Memory B cell (primary cell): ENCODE data around the gene PRPF6.

ENCODE experiments used
- ATAC-seq: fragments of 150-1000 bp; cut with Tn5 transposase; 2 replicates; pipeline ENCODE4 v1.10.0; 2021; ENCODE audit warnings: low read depth, mild to moderate bottlenecking, moderate library complexity
- DNase-seq, 2 donors: peaks; one replicate each; pipeline ENCODE4 v3.0.0; 2022; ENCODE audit warnings: low spot score in 2 of 2
- H3K27ac Mint-ChIP-seq: one replicate; pipeline ENCODE4 v1.8.0; 2022; ENCODE audit warnings: mild to moderate bottlenecking, moderate library complexity, mixed read lengths
- H3K27me3 Mint-ChIP-seq: one replicate; pipeline ENCODE4 v1.8.0; 2022; ENCODE audit warnings: mixed read lengths
- H3K36me3 Mint-ChIP-seq: one replicate; pipeline ENCODE4 v1.8.0; 2022; ENCODE audit warnings: mild to moderate bottlenecking, mixed read lengths
- H3K4me1 Mint-ChIP-seq: one replicate; pipeline ENCODE4 v1.8.0; 2022; ENCODE audit warnings: mixed read lengths
- H3K4me3 Mint-ChIP-seq: one replicate; pipeline ENCODE4 v1.8.0; 2022; ENCODE audit warnings: mild to moderate bottlenecking, moderate library complexity, mixed read lengths
- H3K9me3 Mint-ChIP-seq: one replicate; pipeline ENCODE4 v1.8.0; 2022; ENCODE audit warnings: mixed read lengths

The PRPF6 gene

DNA sequence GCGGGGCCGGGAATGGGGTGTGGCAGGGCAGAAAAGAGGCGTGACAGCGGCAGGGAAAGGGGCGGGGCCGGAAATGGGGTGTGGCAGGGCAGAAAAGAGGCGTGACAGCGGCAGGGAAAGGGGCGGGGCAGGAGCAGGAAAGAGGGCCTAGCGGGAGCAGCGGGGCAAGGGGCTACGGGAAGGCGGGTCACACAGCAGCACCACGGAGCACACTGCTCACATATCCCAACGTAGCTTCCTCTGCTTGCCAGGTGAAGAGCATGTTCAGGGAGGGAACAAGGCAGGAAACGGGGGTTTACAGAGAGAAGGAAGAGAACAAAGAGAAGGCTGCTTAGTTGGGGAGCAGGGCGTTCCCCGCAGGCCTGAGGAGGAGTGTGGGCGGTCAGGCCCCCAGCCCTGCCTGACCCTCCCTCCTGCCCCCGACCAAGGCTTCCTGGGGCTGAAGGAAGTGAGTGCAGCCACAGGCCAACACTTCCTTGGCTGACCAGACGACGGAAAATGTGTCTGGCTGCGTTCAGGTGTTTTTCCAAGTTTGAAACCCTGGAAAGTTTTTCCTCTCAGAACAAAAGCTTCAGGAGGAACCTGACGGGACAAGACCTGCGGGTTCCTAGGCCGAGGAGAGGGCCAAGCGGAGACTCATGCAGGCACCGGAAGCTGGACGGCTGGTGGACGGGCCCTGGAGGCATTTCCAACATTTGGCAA is 38.5 kb upstream of the PRPF6 start:
- peaks cover 14% of the 10 kb centered on the region for H3K36me3 Mint-ChIP-seq
- DNase-seq, result no peak
- no peak for ATAC-seq

DNA sequence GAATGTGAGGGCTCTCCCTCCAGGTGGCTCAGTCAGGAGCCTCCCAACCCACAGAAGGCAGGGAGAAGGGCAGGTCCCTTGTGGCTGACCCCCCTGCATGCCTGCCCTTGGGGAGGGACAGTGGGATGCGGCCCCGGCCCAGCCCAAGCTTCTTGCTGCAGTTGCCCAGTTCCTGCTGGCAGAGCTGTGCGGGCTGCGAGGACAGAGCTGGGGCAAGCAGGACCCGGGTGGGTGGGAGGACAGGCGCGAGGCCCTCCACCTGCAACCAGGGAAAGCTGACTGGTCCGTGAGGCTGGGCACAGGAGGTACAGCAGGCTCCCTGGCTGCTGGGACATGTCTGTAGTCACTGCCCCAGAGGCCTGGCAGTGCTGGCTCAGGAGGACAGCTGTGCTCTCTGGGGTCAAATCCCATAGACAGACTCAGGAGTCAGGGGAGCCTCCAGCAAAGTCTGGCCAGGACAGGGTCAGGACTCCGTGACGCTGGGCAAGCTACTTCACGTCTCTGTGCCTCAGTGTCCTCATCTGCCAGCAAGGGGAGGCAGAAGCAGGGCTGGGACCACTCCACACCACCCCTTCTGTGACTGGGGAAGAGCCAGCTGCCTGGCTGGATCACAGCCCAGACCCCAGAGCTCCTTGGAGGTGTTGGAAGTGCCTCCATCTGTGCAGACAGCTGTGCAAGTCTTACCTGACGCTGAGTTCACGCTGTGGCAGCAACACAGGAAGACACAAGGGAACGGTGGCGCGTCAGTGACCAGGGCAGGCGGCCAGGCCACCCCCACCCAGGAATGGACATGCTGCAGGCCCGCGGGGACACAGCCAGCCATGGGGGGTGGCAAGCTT is 37.7 kb upstream of the PRPF6 start:
- ATAC-seq, result no peak
- Mint-ChIP-seq H3K4me3 (no peak overlapping the region), H3K27me3 (no peaks in the 10 kb centered on the region), H3K27ac (no peak overlapping the region), H3K36me3 (peaks cover 14% of the 10 kb centered on the region), H3K4me1 (peaks cover 19% of the 10 kb centered on the region), H3K9me3 (no peaks in the 10 kb centered on the region)
- no peak for DNase-seq

More for the DNA sequence above, 38.5 kb upstream of the PRPF6 start:
- H3K4me1 Mint-ChIP-seq, result peaks cover 13% of the 10 kb centered on the region
- H3K4me3 Mint-ChIP-seq, result peak overlapping the region; percentile 44
- no peaks in the 10 kb centered on the region for H3K9me3 Mint-ChIP-seq
- no peak overlapping the region for H3K27ac Mint-ChIP-seq
- no peaks in the 10 kb centered on the region for H3K27me3 Mint-ChIP-seq

DNA sequence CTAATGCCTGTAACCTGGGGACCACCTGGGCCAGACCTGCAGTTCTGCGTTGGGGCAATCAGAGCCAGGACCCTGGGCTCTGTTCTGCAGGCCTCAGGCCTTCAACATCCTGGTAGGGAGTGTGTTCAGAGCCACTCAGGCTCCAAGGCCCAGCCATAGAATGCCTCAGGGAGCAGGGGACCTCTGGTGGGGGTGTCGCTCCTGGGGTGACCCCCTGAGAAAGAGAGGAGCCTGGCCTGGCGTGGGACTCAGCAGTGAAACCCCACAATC is 37.2 kb upstream of the PRPF6 start:
- H3K36me3 Mint-ChIP-seq, result peaks cover 14% of the 10 kb centered on the region
- DNase-seq, result no peak
- no peak overlapping the region for H3K27ac Mint-ChIP-seq
- H3K4me3 Mint-ChIP-seq, result no peak overlapping the region
- no peaks in the 10 kb centered on the region for H3K27me3 Mint-ChIP-seq
- peaks cover 25% of the 10 kb centered on the region for H3K4me1 Mint-ChIP-seq
- no peaks in the 10 kb centered on the region for H3K9me3 Mint-ChIP-seq
- ATAC-seq, result no peak

- DNase-seq, result no peak
- H3K4me1 Mint-ChIP-seq, result peaks cover 30% of the 10 kb centered on the region
Observed at GRCh38 chr20:63944078-63944941, 36.6 kb upstream of the PRPF6 start.

GRCh38 chr20:63945031-63945658 is 35.8 kb upstream of the PRPF6 start:
- DNase-seq, result no peak
- Mint-ChIP-seq H3K4me3 (no peak overlapping the region), H3K36me3 (peaks cover 14% of the 10 kb centered on the region), H3K4me1 (peaks cover 36% of the 10 kb centered on the region), H3K27ac (no peak overlapping the region), H3K9me3 (no peaks in the 10 kb centered on the region), H3K27me3 (no peaks in the 10 kb centered on the region)
- ATAC-seq, result no peak

More at GRCh38 chr20:63944078-63944941, 36.6 kb upstream of the PRPF6 start:
- ATAC-seq, result no peak
- Mint-ChIP-seq H3K27me3 (no peaks in the 10 kb centered on the region), H3K9me3 (no peaks in the 10 kb centered on the region), H3K27ac (no peak overlapping the region), H3K4me3 (no peak overlapping the region), H3K36me3 (peaks cover 14% of the 10 kb centered on the region)

DNA sequence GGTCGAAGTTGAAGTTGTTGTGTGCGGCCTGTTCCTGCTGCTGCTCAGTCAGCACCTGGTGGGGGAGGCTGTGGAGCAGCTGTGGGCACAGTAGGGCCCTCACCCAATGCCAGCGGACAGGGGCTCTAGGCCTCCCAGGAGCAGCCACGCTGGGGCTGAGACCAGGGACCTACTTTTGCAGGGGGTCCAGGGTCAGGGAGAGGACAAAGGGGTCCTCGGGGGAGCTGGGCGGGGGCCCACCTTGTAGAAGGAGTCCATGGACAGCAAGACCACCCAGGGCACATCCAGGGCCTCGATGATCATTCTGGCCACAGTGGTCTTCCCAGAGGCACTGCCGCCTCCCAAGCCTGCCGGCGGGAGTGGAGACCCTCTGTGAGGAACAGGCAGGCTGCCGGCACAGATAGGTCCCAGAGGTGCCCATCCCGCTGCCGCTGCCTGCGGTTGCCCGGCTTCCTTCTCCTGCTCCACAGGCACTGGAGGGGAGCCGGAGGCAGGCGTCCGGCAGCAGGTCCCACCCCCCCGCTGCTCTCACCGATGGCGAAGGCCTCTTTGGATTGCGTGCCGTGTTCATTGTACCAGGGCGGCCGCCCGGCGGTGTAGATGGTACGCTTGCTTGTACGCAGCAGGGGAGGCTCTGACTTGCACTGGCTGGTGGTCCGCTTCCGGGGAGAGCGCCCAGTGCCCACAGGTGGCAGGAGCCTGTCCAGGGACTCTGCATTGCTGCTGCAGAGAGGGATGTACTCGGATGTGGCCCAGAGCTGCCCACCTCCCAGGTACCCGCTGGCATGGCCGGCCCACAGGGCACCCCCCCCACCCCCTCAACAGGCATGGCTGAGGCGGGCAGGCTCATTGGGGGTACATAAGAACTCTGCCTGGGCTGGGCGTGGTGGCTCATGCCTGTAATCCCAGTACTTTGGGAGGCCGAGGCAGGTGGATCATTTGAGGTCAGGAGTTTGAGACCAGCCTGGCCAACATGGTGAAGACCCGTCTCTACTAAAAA is 34.7 kb upstream of the PRPF6 start:
- no peak overlapping the region for H3K27ac Mint-ChIP-seq
- ATAC-seq (no peak), DNase-seq (no peak)
- peaks cover 41% of the 10 kb centered on the region for H3K4me1 Mint-ChIP-seq
- H3K36me3 Mint-ChIP-seq, result peaks cover 8% of the 10 kb centered on the region
- no peak overlapping the region for H3K4me3 Mint-ChIP-seq
- no peaks in the 10 kb centered on the region for H3K27me3 Mint-ChIP-seq
- H3K9me3 Mint-ChIP-seq, result no peaks in the 10 kb centered on the region

GRCh38 chr20:63946986-63947637 is 33.8 kb upstream of the PRPF6 start:
- Mint-ChIP-seq H3K9me3 (no peaks in the 10 kb centered on the region), H3K4me3 (peak overlapping the region; percentile 80), H3K36me3 (peaks cover 5% of the 10 kb centered on the region), H3K4me1 (peaks cover 42% of the 10 kb centered on the region), H3K27me3 (no peaks in the 10 kb centered on the region), H3K27ac (peak overlapping the region; percentile 97)
- DNase-seq, result no peak
- ATAC-seq, result no peak

DNA sequence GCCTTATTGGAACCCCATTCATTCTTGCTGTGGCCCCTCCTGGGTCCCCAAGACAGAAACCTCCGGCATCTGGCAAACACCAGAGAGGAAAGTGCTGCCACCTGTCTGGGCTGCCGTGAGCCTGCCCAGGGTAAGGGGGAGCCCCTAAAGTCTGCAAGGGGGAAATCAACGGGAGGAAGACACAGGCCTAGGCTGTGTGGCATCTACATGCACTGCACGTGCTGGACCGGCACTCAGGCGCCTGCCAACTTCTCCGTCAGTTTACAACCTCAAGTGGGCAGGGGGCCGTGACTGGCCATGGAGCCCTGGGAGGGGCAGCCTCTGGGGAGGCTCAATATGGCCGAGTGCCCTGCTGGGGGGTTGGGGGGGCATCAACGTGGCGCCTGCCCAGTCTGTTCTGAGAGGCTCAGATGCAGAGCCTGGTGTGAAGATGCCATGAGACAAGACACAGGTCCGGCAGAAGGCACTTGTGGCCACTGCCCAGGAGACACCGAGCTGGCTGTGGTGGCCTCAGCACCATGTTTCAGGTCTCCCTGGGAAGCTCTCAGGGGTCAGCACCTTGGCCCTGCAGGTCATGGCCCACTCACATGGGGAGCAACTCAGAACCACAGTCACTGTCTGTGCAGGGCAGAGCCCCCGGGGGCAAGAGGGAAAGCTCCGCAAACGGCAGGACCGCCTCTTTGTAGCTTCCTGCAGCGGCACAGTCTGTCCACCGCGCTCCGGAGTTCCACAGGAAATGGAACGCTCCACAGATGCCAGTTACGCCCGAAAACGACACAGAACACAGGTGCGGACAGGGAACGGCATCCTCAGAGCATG is 33.1 kb upstream of the PRPF6 start:
- no peaks in the 10 kb centered on the region for H3K27me3 Mint-ChIP-seq
- peak overlapping the region; percentile 80 for H3K4me3 Mint-ChIP-seq
- ATAC-seq (peak; percentile 48), DNase-seq (peak in 1 of 2 donors; percentile 46)
- H3K27ac Mint-ChIP-seq, result peak overlapping the region; percentile 97
- no peaks in the 10 kb centered on the region for H3K9me3 Mint-ChIP-seq
- peaks cover 3% of the 10 kb centered on the region for H3K36me3 Mint-ChIP-seq
- H3K4me1 Mint-ChIP-seq, result peaks cover 42% of the 10 kb centered on the region

DNA sequence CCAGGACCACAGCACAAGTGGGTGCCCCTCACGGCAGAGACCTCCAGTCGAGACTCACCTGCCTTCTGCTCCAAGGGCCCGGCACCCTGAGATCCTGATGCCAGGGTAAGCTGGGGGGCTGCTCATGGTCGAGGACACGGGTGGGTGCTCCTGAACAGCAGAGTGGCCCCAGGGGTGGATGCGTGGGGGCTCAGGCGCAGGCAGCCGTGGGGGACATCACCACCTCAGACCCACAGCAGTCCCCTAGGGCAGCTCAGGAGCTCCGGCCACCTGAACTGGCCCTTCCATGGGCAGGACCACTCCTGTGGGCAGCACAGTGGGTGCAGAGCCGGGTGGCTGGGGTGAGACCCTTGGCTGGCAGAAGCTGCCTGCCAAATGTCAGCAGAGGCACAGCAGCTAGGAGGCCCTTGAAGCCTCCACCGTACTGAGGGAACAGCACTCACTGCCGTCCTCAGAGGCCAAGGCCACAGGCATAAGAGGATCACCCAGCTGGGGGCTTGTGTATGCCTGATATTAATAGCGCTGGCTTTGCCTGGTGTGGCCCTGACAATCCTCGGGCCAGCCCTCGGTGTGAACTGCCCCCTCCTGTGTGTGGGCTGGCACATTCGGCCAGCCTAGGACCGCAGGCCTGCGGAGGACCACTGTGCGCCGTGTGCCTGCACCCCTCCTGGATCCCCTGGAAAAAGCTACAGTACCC is 30.1 kb upstream of the PRPF6 start:
- H3K27ac Mint-ChIP-seq, result peak overlapping the region; percentile 38
- peak overlapping the region; percentile 50 for H3K4me3 Mint-ChIP-seq
- DNase-seq (no peak), ATAC-seq (no peak)
- no peaks in the 10 kb centered on the region for H3K36me3 Mint-ChIP-seq
- H3K4me1 Mint-ChIP-seq, result peaks cover 57% of the 10 kb centered on the region
- H3K27me3 Mint-ChIP-seq, result no peaks in the 10 kb centered on the region
- no peaks in the 10 kb centered on the region for H3K9me3 Mint-ChIP-seq

DNA sequence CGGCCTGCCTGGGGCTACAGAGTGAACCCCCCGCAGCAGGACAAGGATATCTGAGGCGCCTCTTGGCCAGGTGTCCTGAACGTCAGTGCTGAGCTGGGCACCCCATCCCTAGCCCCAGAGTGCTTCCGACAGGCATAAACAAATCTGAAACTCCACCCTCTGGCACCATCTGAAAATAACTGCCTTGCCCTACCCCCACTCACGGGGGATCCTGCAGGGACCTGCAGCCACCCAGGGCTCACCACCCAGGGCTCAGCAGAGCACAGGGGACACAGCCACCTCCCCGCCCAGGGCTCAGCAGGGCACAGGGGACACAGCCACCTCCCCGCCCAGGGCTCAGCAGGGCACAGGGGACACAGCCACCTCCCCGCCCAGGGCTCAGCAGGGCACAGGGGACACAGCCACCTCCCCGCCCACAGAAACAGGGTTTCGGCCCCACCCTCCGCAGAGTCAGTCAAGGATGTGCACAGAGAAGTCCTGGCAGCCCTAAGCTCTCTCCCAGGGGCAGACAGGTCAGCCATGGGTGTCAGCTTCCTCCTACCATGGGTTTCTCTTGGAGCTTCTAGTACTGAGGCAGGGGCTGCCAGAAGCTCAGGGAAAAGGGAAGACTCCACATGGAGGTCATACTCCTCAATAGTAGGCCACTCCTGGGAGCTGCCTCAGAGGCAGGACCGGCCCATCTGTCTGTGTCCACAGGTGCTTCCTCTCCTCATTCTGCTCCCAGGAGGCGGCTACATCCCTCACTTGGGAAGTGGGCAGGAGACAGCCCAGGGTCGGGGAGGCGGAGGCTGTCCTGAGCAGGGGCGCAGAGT is 29.3 kb upstream of the PRPF6 start:
- ATAC-seq (peak; percentile 9), DNase-seq (peak in 1 of 2 donors; percentile 38)
- Mint-ChIP-seq H3K27me3 (no peaks in the 10 kb centered on the region), H3K9me3 (no peaks in the 10 kb centered on the region), H3K36me3 (no peaks in the 10 kb centered on the region), H3K4me1 (peaks cover 57% of the 10 kb centered on the region), H3K27ac (peak overlapping the region; percentile 38), H3K4me3 (peak overlapping the region; percentile 75)

GRCh38 chr20:63952210-63952535 is 28.8 kb upstream of the PRPF6 start:
- H3K4me3 Mint-ChIP-seq, result no peak overlapping the region
- H3K4me1 Mint-ChIP-seq, result peaks cover 56% of the 10 kb centered on the region
- no peaks in the 10 kb centered on the region for H3K36me3 Mint-ChIP-seq
- H3K9me3 Mint-ChIP-seq, result no peaks in the 10 kb centered on the region
- ATAC-seq (no peak), DNase-seq (no peak)
- no peaks in the 10 kb centered on the region for H3K27me3 Mint-ChIP-seq
- no peak overlapping the region for H3K27ac Mint-ChIP-seq
